Endothelial cell of coronary artery (primary cell): ENCODE data around the gene CSF2RB. TPM values are rescaled to one million over a fixed set of nuclear protein-coding genes. Genes with fewer than 3 reads are reported as not detected.

ENCODE experiments used
- total RNA-seq: library from RNA; depleted of rRNA; stranded (reverse); fragments of >200 nt; gene quantifications from 2 replicates; pipeline ENCODE4 v1.2.3, GENCODE V29; 2014

Gene CSF2RB
- total RNA-seq = 3.5 and 6.6 TPM in 2 replicates

GRCh38 chr22:36913427-36914389, at the start of gene CSF2RB:
TSS of gene CSF2RB (plus strand) at chr22:36913628. CDS start at chr22:36922208, 8,580 bp downstream.

Other genes with a start within 250 kb of the CSF2RB start
- gene CACNG2, start 209.9 kb upstream of the CSF2RB start, total RNA-seq = not detected in 2 replicates
- 13.5 and 14.2 TPM in 2 replicates for gene IFT27, start 137.5 kb upstream of the CSF2RB start, total RNA-seq
- not detected in 2 replicates for gene PVALB, start 96.6 kb upstream of the CSF2RB start, total RNA-seq
- not detected in 2 replicates for gene NCF4, start 52.6 kb upstream of the CSF2RB start, total RNA-seq
- gene TST, start 105.8 kb downstream of the CSF2RB start, total RNA-seq = 41.9 and 54.2 TPM in 2 replicates
- 95.5 and 117 TPM in 2 replicates for gene MPST, start 106.1 kb downstream of the CSF2RB start, total RNA-seq
- gene KCTD17, start 138.1 kb downstream of the CSF2RB start, total RNA-seq = 31.2 and 34.5 TPM in 2 replicates
- gene TMPRSS6, start 196.1 kb downstream of the CSF2RB start, total RNA-seq = not detected in 2 replicates
- not detected in 2 replicates for gene IL2RB, start 236.3 kb downstream of the CSF2RB start, total RNA-seq